Ovary (tissue), 3 donors: ENCODE data around the gene KRTAP1-4.

ENCODE experiments used
- EP300 ChIP-seq: sonication (generic); formaldehyde crosslinking; IDR thresholded peaks from one replicate; pipeline ENCODE4 v1.6.1; 2017; ENCODE audit warnings: antibody characterized with exemption
- POLR2A ChIP-seq: fragments of 450-650 bp; IDR thresholded peaks from one replicate; pipeline ENCODE4 v1.6.1; 2017; ENCODE audit warnings: antibody characterized with exemption, mild to moderate bottlenecking, moderate library complexity
- TF ChIP-seq, protein P1 (sequence below), 3 donors: fragments of 450-650 bp in 2 of 3; fragments of 200-600 bp in 1 of 3; IDR thresholded peaks; one replicate each; pipeline versions ENCODE4 v1.5.1 to v1.8.0; 2016 to 2022; ENCODE audit warnings: antibody characterized with exemption in 3 of 3, mild to moderate bottlenecking in 1 of 3
- donor health status: DM: no; HTN: no; CAD: no.

DNA sequence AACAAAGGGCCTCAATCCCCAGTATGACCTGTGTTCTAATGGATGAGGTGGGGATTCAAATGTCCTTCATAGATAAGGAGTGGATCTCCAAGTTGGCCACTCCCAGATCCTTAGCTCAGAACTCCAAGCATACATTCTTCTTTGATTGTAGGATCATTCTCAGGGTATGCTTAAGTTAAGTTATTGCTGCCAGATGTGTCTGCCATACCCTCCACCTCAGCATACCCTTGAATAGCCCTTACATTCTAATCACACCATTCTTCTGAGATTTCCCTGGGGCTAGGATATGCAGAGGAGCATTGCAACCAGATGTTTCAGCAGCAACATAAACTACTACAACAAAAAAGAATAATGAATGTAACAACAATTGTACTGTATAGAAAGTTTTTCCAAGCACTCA lies 37.3 kb upstream of the KRTAP1-4 start:
- no peak for TF ChIP-seq POLR2A
- TF ChIP-seq, protein P1, sequence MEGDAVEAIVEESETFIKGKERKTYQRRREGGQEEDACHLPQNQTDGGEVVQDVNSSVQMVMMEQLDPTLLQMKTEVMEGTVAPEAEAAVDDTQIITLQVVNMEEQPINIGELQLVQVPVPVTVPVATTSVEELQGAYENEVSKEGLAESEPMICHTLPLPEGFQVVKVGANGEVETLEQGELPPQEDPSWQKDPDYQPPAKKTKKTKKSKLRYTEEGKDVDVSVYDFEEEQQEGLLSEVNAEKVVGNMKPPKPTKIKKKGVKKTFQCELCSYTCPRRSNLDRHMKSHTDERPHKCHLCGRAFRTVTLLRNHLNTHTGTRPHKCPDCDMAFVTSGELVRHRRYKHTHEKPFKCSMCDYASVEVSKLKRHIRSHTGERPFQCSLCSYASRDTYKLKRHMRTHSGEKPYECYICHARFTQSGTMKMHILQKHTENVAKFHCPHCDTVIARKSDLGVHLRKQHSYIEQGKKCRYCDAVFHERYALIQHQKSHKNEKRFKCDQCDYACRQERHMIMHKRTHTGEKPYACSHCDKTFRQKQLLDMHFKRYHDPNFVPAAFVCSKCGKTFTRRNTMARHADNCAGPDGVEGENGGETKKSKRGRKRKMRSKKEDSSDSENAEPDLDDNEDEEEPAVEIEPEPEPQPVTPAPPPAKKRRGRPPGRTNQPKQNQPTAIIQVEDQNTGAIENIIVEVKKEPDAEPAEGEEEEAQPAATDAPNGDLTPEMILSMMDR (IDR thresholded peaks at IDR 0.05), result no peak
- TF ChIP-seq EP300, result no peak
